CD4-positive, CD25-positive, alpha-beta regulatory T cell (primary cell): Measurements from ENCODE around the gene NELL2. TPM values are rescaled to one million over a fixed set of nuclear protein-coding genes. Genes with fewer than 3 reads are reported as not detected.
"Not testable (repeated sequence)": the region's sequence is repeated elsewhere in the genome, so short reads cannot be mapped to it uniquely, and the experiment has no call there.

Source experiments
- ATAC-seq, 2 donors: fragments of 150-1000 bp; cut with Tn5 transposase; one replicate each; pipeline ENCODE4 v1.10.0; 2021; ENCODE audit warnings: low read depth in 2 of 2, moderate number of reproducible peaks in 2 of 2, moderate library complexity in 1 of 2
- DNase-seq, 3 donors: peaks; one replicate each; pipeline versions ENCODE4 v3.0.0 to v3.0.0-alpha.2; 2012 to 2022; ENCODE audit warnings: mixed read lengths in 1 of 3
- H3K27ac ChIP-seq: one replicate; pipeline ENCODE4 v1.7.0; 2013; ENCODE audit warnings: mild to moderate bottlenecking, low read length; ENCODE audit not compliant: insufficient read depth, poor library complexity, severe bottlenecking
- H3K27me3 ChIP-seq: one replicate; pipeline ENCODE4 v1.7.0; 2013; ENCODE audit warnings: low read length; ENCODE audit not compliant: control insufficient read depth, insufficient read depth
- H3K36me3 ChIP-seq: one replicate; pipeline ENCODE4 v1.7.0; 2013; ENCODE audit warnings: mild to moderate bottlenecking, low read length, moderate library complexity; ENCODE audit not compliant: control insufficient read depth, insufficient read depth
- H3K4me1 ChIP-seq: 2 replicates; pipeline ENCODE4 v1.7.0; 2013; ENCODE audit warnings: mild to moderate bottlenecking, low read length; ENCODE audit not compliant: insufficient read depth, control insufficient read depth, poor library complexity, severe bottlenecking
- H3K4me3 ChIP-seq: one replicate; pipeline ENCODE4 v1.7.0; 2013; ENCODE audit warnings: low read depth, mild to moderate bottlenecking, low read length, moderate library complexity
- H3K9me3 ChIP-seq, 2 experiments: 1 replicate in 1 of 2; 2 replicates in 1 of 2; pipeline ENCODE4 v1.7.0; 2013; ENCODE audit warnings: low read length in 2 of 2, mild to moderate bottlenecking in 1 of 2, moderate library complexity in 1 of 2; ENCODE audit not compliant: control insufficient read depth in 2 of 2
- H3K27ac Mint-ChIP-seq, 3 donors: one replicate each; pipeline ENCODE4 v1.8.0; 2020 to 2022; ENCODE audit warnings: mild to moderate bottlenecking in 3 of 3, mixed read lengths in 3 of 3, moderate library complexity in 2 of 3
- H3K27me3 Mint-ChIP-seq: one replicate; pipeline ENCODE4 v1.8.0; 2022; ENCODE audit warnings: mild to moderate bottlenecking, mixed read lengths
- H3K36me3 Mint-ChIP-seq: one replicate; pipeline ENCODE4 v1.8.0; 2020; ENCODE audit warnings: mixed read lengths
- H3K4me1 Mint-ChIP-seq, 4 donors: one replicate each; pipeline ENCODE4 v1.8.0; 2020 to 2022; ENCODE audit warnings: mixed read lengths in 4 of 4, mild to moderate bottlenecking in 1 of 4
- H3K4me3 Mint-ChIP-seq, 4 donors: one replicate each; pipeline ENCODE4 v1.8.0; 2020 to 2022; ENCODE audit warnings: mild to moderate bottlenecking in 4 of 4, mixed read lengths in 4 of 4, moderate library complexity in 3 of 4
- H3K9me3 Mint-ChIP-seq, 7 donors: one replicate each; pipeline ENCODE4 v1.8.0; 2020 to 2022; ENCODE audit warnings: mixed read lengths in 7 of 7, mild to moderate bottlenecking in 3 of 7, moderate library complexity in 2 of 7
- polyA plus RNA-seq, 4 donors: library from polyadenylated mRNA; unstranded; fragments of 300-500 nt; fragmentation: Illumina TruSeq; gene quantifications; one replicate each; pipeline ENCODE4 v1.2.3, GENCODE V29; 2021
- total RNA-seq: library from RNA; stranded (reverse); gene quantifications from one replicate; pipeline ENCODE4 v1.2.3, GENCODE V29; 2022

The NELL2 gene
- total and polyA plus RNA-seq, 5 donors from 2014 or later = 1.2 to 11.9 (median 4.4) TPM

- Mint-ChIP-seq H3K9me3 (no peaks in the 10 kb centered on the region), H3K4me1 (peaks cover 0 to 19% (median 0%) of the 10 kb centered on the region in 4 donors), H3K4me3 (no peak overlapping the region), H3K27ac (no peak overlapping the region), H3K36me3 (no peaks in the 10 kb centered on the region), H3K27me3 (no peaks in the 10 kb centered on the region)
- peaks cover under 1% of the 10 kb centered on the region for H3K4me1 ChIP-seq
- no peak overlapping the region for H3K27ac ChIP-seq
- H3K9me3 ChIP-seq = no peaks in the 10 kb centered on the region
- DNase-seq = no peak
- no peaks in the 10 kb centered on the region for H3K27me3 ChIP-seq
- H3K36me3 ChIP-seq = no peaks in the 10 kb centered on the region
- no peak overlapping the region for H3K4me3 ChIP-seq
- ATAC-seq = no peak
Measured at GRCh38 chr12:44833561-44833960, 42.6 kb downstream of the NELL2 start.

- H3K4me1 Mint-ChIP-seq = peaks cover 11 to 29% (median 12%) of the 10 kb centered on the region in 4 donors
Measured at GRCh38 chr12:44830566-44831055, 45.5 kb downstream of the NELL2 start.

GRCh38 chr12:44829045-44829444 lies 47.1 kb downstream of the NELL2 start:
- no peak overlapping the region for H3K27ac ChIP-seq
- no peak overlapping the region for H3K4me3 Mint-ChIP-seq
- H3K4me1 ChIP-seq = peaks cover 5% of the 10 kb centered on the region

More at GRCh38 chr12:44830566-44831055, 45.5 kb downstream of the NELL2 start:
- Histone ChIP-seq H3K36me3 (no peaks in the 10 kb centered on the region), H3K27ac (no peak overlapping the region), H3K4me1 (peaks cover 5% of the 10 kb centered on the region), H3K27me3 (no peaks in the 10 kb centered on the region), H3K4me3 (no peak overlapping the region), H3K9me3 (no peaks in the 10 kb centered on the region)
- H3K27me3 Mint-ChIP-seq = no peaks in the 10 kb centered on the region
- H3K36me3 Mint-ChIP-seq = no peaks in the 10 kb centered on the region
- no peak overlapping the region for H3K4me3 Mint-ChIP-seq
- no peak overlapping the region for H3K27ac Mint-ChIP-seq
- ATAC-seq = no peak
- no peak for DNase-seq
- H3K9me3 Mint-ChIP-seq = peaks cover 0 to 5% (median 0%) of the 10 kb centered on the region in 7 donors

GRCh38 chr12:44827832-44828438 lies 48.2 kb downstream of the NELL2 start:
- Mint-ChIP-seq H3K27me3 (no peaks in the 10 kb centered on the region), H3K4me1 (peaks cover 11 to 27% (median 12%) of the 10 kb centered on the region in 4 donors), H3K9me3 (peaks cover 0 to 5% (median 0%) of the 10 kb centered on the region in 7 donors), H3K27ac (peak overlapping the region; percentile 11 to 77 (median 37)), H3K4me3 (peak overlapping the region; percentile 27 to 69 (median 40)), H3K36me3 (no peaks in the 10 kb centered on the region)
- peak in 2 of 3 donors; percentile 27 to 33 for DNase-seq
- Histone ChIP-seq H3K27ac (no peak overlapping the region), H3K4me1 (peaks cover 5% of the 10 kb centered on the region), H3K9me3 (no peaks in the 10 kb centered on the region), H3K4me3 (peak overlapping the region; percentile 66), H3K27me3 (no peaks in the 10 kb centered on the region), H3K36me3 (no peaks in the 10 kb centered on the region)
- ATAC-seq = peak in 1 of 2 donors; percentile 56

More at GRCh38 chr12:44829045-44829444, 47.1 kb downstream of the NELL2 start:
- Mint-ChIP-seq H3K27me3 (no peaks in the 10 kb centered on the region), H3K36me3 (no peaks in the 10 kb centered on the region), H3K4me1 (peaks cover 11 to 27% (median 12%) of the 10 kb centered on the region in 4 donors), H3K27ac (no peak overlapping the region), H3K9me3 (peaks cover 0 to 5% (median 0%) of the 10 kb centered on the region in 7 donors)
- DNase-seq = no peak
- Histone ChIP-seq H3K36me3 (no peaks in the 10 kb centered on the region), H3K4me3 (peak overlapping the region; percentile 21), H3K9me3 (no peaks in the 10 kb centered on the region), H3K27me3 (no peaks in the 10 kb centered on the region)
- ATAC-seq = no peak

GRCh38 chr12:44821702-44822101 lies 54.4 kb downstream of the NELL2 start:
- H3K4me1 ChIP-seq, H3K36me3 ChIP-seq, H3K9me3 ChIP-seq, H3K4me3 Mint-ChIP-seq, H3K27me3 ChIP-seq, H3K4me1 Mint-ChIP-seq, H3K4me3 ChIP-seq, H3K36me3 Mint-ChIP-seq, H3K27ac Mint-ChIP-seq, ATAC-seq, H3K27me3 Mint-ChIP-seq, H3K9me3 Mint-ChIP-seq, DNase-seq, H3K27ac ChIP-seq: not testable (repeated sequence)

GRCh38 chr12:44819884-44820283 lies 56.2 kb downstream of the NELL2 start:
- no peak for ATAC-seq
- Histone ChIP-seq H3K9me3 (no peaks in the 10 kb centered on the region), H3K27me3 (no peaks in the 10 kb centered on the region), H3K4me3 (no peak overlapping the region), H3K36me3 (no peaks in the 10 kb centered on the region), H3K27ac (no peak overlapping the region), H3K4me1 (no peaks in the 10 kb centered on the region)
- Mint-ChIP-seq H3K4me3 (no peak overlapping the region), H3K9me3 (peaks cover 0 to 1% (median 0%) of the 10 kb centered on the region in 7 donors), H3K27me3 (no peaks in the 10 kb centered on the region), H3K4me1 (peaks cover 0 to 8% (median 2%) of the 10 kb centered on the region in 4 donors), H3K36me3 (no peaks in the 10 kb centered on the region), H3K27ac (no peak overlapping the region)
- no peak for DNase-seq

GRCh38 chr12:44817687-44818086 lies 58.4 kb downstream of the NELL2 start:
- Histone ChIP-seq H3K9me3 (no peaks in the 10 kb centered on the region), H3K4me3 (no peak overlapping the region), H3K36me3 (no peaks in the 10 kb centered on the region), H3K27me3 (no peaks in the 10 kb centered on the region), H3K27ac (no peak overlapping the region), H3K4me1 (no peaks in the 10 kb centered on the region)
- H3K4me1 Mint-ChIP-seq = peaks cover 0 to 11% (median 2%) of the 10 kb centered on the region in 4 donors
- H3K4me3 Mint-ChIP-seq = no peak overlapping the region
- no peak for ATAC-seq
- H3K36me3 Mint-ChIP-seq = no peaks in the 10 kb centered on the region
- H3K27me3 Mint-ChIP-seq = no peaks in the 10 kb centered on the region
- DNase-seq = no peak
- H3K27ac Mint-ChIP-seq = no peak overlapping the region
- H3K9me3 Mint-ChIP-seq = peaks cover 0 to 1% (median 0%) of the 10 kb centered on the region in 7 donors
